Suprapubic skin (tissue), 3 donors: ENCODE data around the gene CC2D1B.

Source experiments
- POLR2AphosphoS5 ChIP-seq, 3 donors: sonication (generic); formaldehyde crosslinking; IDR thresholded peaks; one replicate each; pipeline ENCODE4 v1.6.1; 2017; ENCODE audit warnings: antibody characterized with exemption in 3 of 3
- TF ChIP-seq, protein P1 (sequence below), 2 donors: fragments of 200-600 bp in 1 of 2; fragments of 450-650 bp in 1 of 2; sonication (generic) in 1 of 2; IDR thresholded peaks; one replicate each; pipeline ENCODE4 v1.5.1; 2016 to 2019; ENCODE audit warnings: antibody characterized with exemption in 2 of 2, mild to moderate bottlenecking in 1 of 2, moderate library complexity in 1 of 2

DNA sequence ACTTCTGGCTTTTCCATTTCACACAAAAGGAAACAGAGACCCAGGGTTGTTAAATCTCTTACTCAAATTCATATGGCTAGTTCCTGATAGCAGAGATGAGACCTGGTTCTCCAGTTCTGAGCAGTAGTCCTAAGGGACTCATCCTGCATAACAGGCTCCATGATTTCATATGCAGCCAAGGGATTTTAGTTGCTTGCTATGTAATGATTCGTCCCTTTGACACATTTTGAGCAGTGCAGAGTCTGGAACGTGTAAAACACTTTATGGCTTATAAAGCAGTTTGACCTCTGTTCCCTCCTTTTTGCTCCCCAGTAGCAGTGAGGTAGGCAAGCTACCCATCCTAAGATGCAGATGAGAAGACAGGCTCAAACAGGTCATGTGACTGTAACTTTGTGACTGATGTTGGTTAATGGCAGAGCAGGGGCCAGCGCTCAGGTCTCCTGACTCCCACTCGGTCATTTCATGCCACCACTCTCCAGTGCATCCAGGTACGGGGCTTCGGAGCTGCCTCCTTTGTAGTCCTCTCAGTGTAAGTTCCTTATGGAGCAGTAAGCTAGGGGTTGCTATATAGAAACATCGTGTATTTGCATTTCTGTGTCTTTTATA is 24.2 kb downstream of the CC2D1B start:
- TF ChIP-seq, protein P1, sequence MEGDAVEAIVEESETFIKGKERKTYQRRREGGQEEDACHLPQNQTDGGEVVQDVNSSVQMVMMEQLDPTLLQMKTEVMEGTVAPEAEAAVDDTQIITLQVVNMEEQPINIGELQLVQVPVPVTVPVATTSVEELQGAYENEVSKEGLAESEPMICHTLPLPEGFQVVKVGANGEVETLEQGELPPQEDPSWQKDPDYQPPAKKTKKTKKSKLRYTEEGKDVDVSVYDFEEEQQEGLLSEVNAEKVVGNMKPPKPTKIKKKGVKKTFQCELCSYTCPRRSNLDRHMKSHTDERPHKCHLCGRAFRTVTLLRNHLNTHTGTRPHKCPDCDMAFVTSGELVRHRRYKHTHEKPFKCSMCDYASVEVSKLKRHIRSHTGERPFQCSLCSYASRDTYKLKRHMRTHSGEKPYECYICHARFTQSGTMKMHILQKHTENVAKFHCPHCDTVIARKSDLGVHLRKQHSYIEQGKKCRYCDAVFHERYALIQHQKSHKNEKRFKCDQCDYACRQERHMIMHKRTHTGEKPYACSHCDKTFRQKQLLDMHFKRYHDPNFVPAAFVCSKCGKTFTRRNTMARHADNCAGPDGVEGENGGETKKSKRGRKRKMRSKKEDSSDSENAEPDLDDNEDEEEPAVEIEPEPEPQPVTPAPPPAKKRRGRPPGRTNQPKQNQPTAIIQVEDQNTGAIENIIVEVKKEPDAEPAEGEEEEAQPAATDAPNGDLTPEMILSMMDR (IDR thresholded peaks at IDR 0.05): no peak
- no peak for TF ChIP-seq POLR2AphosphoS5 (IDR thresholded peaks at IDR 0.05)
